Naive thymus-derived CD8-positive, alpha-beta T cell (primary cell): Measurements from ENCODE around the gene ARHGAP19. TPM values are rescaled to one million over a fixed set of nuclear protein-coding genes. Genes with fewer than 3 reads are reported as not detected.

Experiments
- ATAC-seq, 2 donors: fragments of 150-1000 bp; cut with Tn5 transposase in 1 of 2; sonication (Bioruptor Pico), chemical (Tn5 transposase) in 1 of 2; 1 replicate in 1 of 2; 2 replicates in 1 of 2; pipeline ENCODE4 v1.10.0; 2021; ENCODE audit warnings: mild to moderate bottlenecking in 2 of 2, moderate library complexity in 2 of 2
- POLR2A ChIA-PET: fragments of 350-600 bp; sonication (Branson Sonifier 250); formaldehyde crosslinking; loops from one replicate; lab custom pipeline; 2021; ENCODE audit warnings: antibody characterized with exemption; lab: Charles Lee
- DNase-seq, 10 donors: peaks; one replicate each; pipeline versions ENCODE4 v3.0.0 to v3.0.0-alpha.2; 2020 to 2022
- H3K27ac Mint-ChIP-seq, 10 donors: one replicate each; pipeline ENCODE4 v1.8.0; 2020 to 2022; ENCODE audit warnings: mild to moderate bottlenecking in 10 of 10, mixed read lengths in 10 of 10, moderate library complexity in 4 of 10, inconsistent platforms in 1 of 10
- H3K27me3 Mint-ChIP-seq, 5 donors: one replicate each; pipeline ENCODE4 v1.8.0; 2021 to 2022; ENCODE audit warnings: mixed read lengths in 5 of 5
- H3K36me3 Mint-ChIP-seq, 3 donors: one replicate each; pipeline ENCODE4 v1.8.0; 2020 to 2022; ENCODE audit warnings: mixed read lengths in 3 of 3, mild to moderate bottlenecking in 2 of 3, inconsistent platforms in 1 of 3
- H3K4me1 Mint-ChIP-seq, 4 donors: one replicate each; pipeline ENCODE4 v1.8.0; 2021 to 2022; ENCODE audit warnings: mixed read lengths in 4 of 4
- H3K4me3 Mint-ChIP-seq, 10 donors: one replicate each; pipeline ENCODE4 v1.8.0; 2020 to 2022; ENCODE audit warnings: mild to moderate bottlenecking in 10 of 10, mixed read lengths in 10 of 10, moderate library complexity in 6 of 10, inconsistent platforms in 1 of 10
- H3K9me3 Mint-ChIP-seq, 9 donors: one replicate each; pipeline ENCODE4 v1.8.0; 2020 to 2022; ENCODE audit warnings: mixed read lengths in 9 of 9, mild to moderate bottlenecking in 3 of 9, inconsistent platforms in 1 of 9, moderate library complexity in 1 of 9
- polyA plus RNA-seq, 3 donors: library from polyadenylated mRNA; unstranded; fragments of 300-500 nt; fragmentation: Illumina TruSeq; gene quantifications; one replicate each; pipeline ENCODE4 v1.2.3, GENCODE V29; 2021
- total RNA-seq, 8 experiments: library from RNA in 2 of 8; stranded (reverse) in 2 of 8; gene quantifications; one replicate each; pipeline ENCODE4 v1.2.3 and lab custom pipeline; 2021 to 2026

Gene ARHGAP19
- total and polyA plus RNA-seq, 5 experiments from 2014 or later: 5.3 to 19.0 (median 5.6) TPM

DNA sequence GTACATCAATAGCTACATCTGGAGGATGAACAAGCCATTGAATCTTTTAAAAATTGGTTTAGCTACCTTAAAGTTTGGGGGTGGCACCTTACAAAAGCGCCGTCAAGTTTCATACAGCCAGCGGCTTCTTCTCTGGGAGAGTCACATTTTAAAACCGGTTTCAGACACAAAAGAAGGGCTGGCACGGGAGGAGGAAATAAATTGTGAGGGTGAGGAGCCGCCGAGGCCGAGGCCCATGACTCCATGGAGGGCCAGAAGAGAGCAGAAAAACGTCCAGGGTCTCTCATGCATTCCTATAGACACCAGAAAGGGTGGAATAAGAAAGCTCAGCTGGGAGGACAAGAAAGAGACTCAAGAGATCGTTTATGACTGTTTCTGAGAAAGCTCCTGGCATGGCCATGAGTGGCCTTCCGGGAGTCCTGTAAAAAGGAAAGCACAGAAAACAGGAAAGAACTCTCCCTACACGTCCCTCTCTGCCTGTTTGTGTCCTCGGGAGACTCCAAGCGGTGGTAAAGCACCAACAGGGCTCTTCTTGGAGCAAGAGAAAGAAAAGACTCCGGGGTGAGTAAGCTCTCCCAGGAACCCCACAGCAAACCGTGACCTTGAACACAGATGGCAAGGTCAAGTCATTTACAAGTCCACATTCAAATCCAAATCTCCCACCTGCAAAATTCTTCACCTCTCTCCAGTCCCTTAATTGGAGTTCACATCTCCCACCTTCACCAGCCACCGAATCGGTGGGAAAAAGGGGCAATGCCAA lies 40.3 kb upstream of the ARHGAP19 start:
- H3K4me1 Mint-ChIP-seq: peaks cover 31 to 65% (median 51%) of the 10 kb centered on the region in 4 donors

DNA sequence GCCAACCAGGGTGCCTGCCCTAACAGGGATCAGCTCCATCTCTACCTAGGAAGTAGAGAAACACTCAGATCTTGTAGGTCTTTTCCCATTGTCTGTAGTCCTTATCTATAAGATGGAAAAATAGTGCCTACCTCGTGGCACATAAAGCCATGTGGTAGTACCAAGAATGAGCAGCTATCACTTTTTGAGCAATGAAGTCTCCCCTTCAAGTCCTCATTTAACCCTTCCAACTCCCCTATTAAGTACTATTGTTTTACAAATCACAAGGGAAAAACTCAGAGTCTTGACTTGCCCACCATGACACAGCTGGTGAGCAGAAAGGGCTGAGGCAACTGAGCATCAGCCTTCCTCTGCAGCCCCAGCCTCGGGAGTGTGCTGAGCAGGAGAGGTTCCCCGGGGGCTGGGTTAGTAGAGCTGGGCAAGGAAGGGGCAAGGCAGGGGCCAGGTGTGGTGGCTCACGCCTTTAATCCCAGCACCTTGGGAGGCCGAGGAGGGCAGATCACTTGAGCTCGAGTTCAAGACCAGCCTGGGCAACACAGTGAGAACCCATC lies 38.8 kb upstream of the ARHGAP19 start:
- no peak for DNase-seq
- H3K27me3 Mint-ChIP-seq: no peaks in the 10 kb centered on the region
- ATAC-seq: no peak
- POLR2A ChIA-PET: interaction anchor here (0.7 to 7.6 kb wide), 4 partner anchors 11 to 262 kb away, joined by 3 to 179 read pairs (median 4); partner anchors contain the start of gene FRAT1
- H3K27ac Mint-ChIP-seq: peak overlapping the region in 9 of 10 donors; percentile 2 to 97 (median 67)
- no peaks in the 10 kb centered on the region for H3K9me3 Mint-ChIP-seq
- H3K36me3 Mint-ChIP-seq: peaks cover 0 to 39% (median 9%) of the 10 kb centered on the region in 3 donors
- peaks cover 35 to 75% (median 58%) of the 10 kb centered on the region in 4 donors for H3K4me1 Mint-ChIP-seq
- H3K4me3 Mint-ChIP-seq: peak overlapping the region; percentile 61 to 98 (median 92)

More for the DNA sequence above, 40.3 kb upstream of the ARHGAP19 start:
- Mint-ChIP-seq H3K27me3 (no peaks in the 10 kb centered on the region), H3K36me3 (peaks cover 0 to 38% (median 9%) of the 10 kb centered on the region in 3 donors), H3K4me3 (peak overlapping the region; percentile 87 to 98 (median 92)), H3K27ac (peak overlapping the region; percentile 87 to 97 (median 96)), H3K9me3 (no peaks in the 10 kb centered on the region)
- DNase-seq: no peak
- ATAC-seq: no peak
- POLR2A ChIA-PET: interaction anchor here (0.7 to 7.6 kb wide), 6 partner anchors 11 to 54 kb away, joined by 3 to 179 read pairs (median 4); partner anchors contain the start of gene FRAT1

DNA sequence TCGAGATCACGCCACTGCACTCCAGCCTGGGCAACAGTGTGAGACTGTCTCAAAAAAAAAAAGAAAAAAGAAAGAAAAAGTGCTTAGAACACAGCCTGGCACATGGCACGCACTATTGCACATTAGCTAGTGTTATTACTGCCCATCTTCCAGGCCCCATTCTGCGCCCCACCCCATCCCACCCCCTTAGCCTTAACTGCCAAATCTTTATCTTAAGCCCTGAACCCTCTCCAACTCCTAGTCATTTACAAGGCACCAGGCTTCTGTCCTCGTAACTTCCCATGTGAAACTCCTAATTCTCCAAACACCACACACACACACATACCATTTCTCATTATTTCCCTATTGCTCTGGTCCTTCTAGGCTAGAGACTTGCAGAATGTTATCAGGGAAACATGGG lies 37.3 kb upstream of the ARHGAP19 start:
- Mint-ChIP-seq H3K4me1 (peaks cover 38 to 74% (median 58%) of the 10 kb centered on the region in 4 donors), H3K9me3 (no peaks in the 10 kb centered on the region), H3K4me3 (peak overlapping the region in 3 of 10 donors; percentile 3 to 54 (median 14)), H3K27ac (peak overlapping the region in 6 of 10 donors; percentile 12 to 86 (median 62)), H3K36me3 (peaks cover 0 to 41% (median 9%) of the 10 kb centered on the region in 3 donors), H3K27me3 (no peaks in the 10 kb centered on the region)
- ATAC-seq: no peak
- POLR2A ChIA-PET: interaction anchor here (7.6 kb wide), 1 partner anchor 10 kb away, joined by 179 read pairs; the partner anchor contains the start of gene FRAT1
- no peak for DNase-seq

GRCh38 chr10:97328646-97329453 lies 36.4 kb upstream of the ARHGAP19 start:
- Mint-ChIP-seq H3K27ac (peak overlapping the region in 8 of 10 donors; percentile 10 to 82 (median 58)), H3K27me3 (no peaks in the 10 kb centered on the region), H3K4me1 (peaks cover 38 to 74% (median 58%) of the 10 kb centered on the region in 4 donors), H3K9me3 (no peaks in the 10 kb centered on the region), H3K4me3 (no peak overlapping the region), H3K36me3 (peaks cover 0 to 41% (median 9%) of the 10 kb centered on the region in 3 donors)
- DNase-seq (no peak), ATAC-seq (no peak)
- POLR2A ChIA-PET: interaction anchor here (7.6 kb wide), 1 partner anchor 9 kb away, joined by 179 read pairs; the partner anchor contains the start of gene FRAT1

DNA sequence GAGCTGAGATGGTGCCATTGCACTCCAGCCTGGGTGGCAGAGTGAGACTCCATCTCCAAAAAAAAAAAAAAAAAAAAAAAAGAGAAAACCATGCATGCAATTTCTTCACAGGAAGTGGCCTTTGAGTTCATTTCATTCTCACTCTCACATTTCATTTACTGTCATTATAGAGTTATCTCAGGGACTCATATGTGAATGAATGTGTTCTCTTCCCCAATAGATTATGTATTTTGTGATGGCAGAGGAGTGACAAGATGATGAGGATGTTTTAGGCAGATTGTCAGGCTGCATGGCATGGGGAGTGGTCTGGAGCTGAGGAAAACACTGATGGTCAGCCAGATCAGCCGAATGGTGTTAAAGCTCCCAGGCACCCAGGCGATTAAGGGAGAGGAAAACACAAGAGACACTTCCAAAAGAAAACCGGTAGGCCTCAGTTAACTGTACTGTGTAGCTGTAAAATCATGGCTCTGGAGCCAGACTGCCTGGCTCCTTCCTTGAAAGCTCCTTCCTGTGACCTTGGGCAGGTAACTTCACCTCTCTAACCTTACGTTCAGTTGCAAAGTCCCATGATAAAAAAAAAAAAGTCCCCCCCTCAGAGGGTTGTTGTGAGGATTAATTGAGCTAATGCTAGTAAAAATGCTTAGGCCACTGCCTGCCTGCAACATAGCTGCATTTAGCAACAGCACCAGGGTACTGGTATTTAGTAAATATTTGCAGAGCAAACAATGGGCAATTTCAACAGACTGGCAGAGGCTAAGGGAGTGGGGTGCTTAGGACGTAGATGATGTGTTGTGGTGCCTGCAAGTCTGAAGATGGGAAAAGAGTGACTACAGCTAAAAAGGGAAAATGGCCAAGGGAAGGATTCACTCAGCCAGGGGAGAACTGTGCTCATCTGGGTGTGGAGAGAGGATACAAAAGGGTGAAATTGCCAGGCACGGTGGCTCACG lies 35.2 kb upstream of the ARHGAP19 start:
- DNase-seq (no peak), ATAC-seq (no peak)
- H3K27me3 Mint-ChIP-seq: no peaks in the 10 kb centered on the region
- H3K36me3 Mint-ChIP-seq: peaks cover 0 to 41% (median 6%) of the 10 kb centered on the region in 3 donors
- no peak overlapping the region for H3K4me3 Mint-ChIP-seq
- no peaks in the 10 kb centered on the region for H3K9me3 Mint-ChIP-seq
- H3K4me1 Mint-ChIP-seq: peaks cover 30 to 71% (median 50%) of the 10 kb centered on the region in 4 donors
- H3K27ac Mint-ChIP-seq: peak overlapping the region; percentile 11 to 79 (median 52)
- POLR2A ChIA-PET: interaction anchor here (7.6 kb wide), 1 partner anchor 8 kb away, joined by 179 read pairs; the partner anchor contains the start of gene FRAT1

DNA sequence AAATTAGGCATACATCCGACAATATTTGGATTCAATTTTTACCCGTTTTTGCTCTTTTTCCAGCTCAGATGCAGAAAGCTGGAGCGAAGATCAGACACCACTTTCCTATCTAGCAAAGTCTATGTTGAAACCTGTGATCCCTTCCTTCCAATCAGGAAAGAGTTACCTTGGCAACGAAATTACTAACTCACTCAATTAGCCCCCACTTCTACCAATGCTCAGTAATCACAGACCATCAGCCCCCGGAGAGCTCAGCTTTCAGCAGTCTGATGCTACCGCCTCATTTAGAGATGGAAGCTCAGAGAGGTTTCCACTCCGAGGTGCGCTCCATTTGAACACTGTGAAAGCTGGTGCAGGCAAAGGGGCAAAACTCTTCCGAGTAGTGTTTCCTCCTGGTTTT lies 33.3 kb upstream of the ARHGAP19 start:
- Mint-ChIP-seq H3K36me3 (peaks cover 0 to 27% (median 4%) of the 10 kb centered on the region in 3 donors), H3K27ac (peak overlapping the region in 4 of 10 donors; percentile 29 to 71 (median 42)), H3K9me3 (no peaks in the 10 kb centered on the region), H3K4me3 (no peak overlapping the region), H3K4me1 (peaks cover 27 to 68% (median 48%) of the 10 kb centered on the region in 4 donors), H3K27me3 (no peaks in the 10 kb centered on the region)
- DNase-seq: no peak
- ATAC-seq: no peak
- POLR2A ChIA-PET: interaction anchor here (1.0 to 1.2 kb wide), 2 partner anchors 24 to 92 kb away, joined by 3 to 5 read pairs; no protein-coding TSS in a partner anchor

DNA sequence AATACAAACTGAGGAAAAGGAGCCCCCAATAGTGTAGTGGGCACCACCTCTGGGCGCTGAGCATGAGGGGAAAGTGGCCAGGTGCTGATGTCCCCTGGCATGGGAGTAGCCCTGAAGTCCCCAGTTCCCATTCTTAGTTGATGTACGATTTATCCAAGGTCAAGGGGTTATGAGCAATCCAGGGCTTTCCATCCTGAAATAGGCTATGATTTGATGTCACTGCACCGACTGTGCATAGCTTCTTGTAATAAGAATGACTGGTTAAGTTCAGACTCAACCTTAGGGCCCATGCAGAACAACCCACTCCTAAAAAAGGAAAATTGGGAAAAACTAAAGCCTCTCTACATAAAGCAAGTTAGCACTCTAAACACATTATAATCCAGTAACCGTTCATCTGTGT lies 31.1 kb upstream of the ARHGAP19 start:
- DNase-seq: no peak
- no peaks in the 10 kb centered on the region for H3K9me3 Mint-ChIP-seq
- peak overlapping the region in 1 of 10 donors; percentile 22 for H3K4me3 Mint-ChIP-seq
- no peak for ATAC-seq
- H3K36me3 Mint-ChIP-seq: peaks cover 0 to 9% (median 0%) of the 10 kb centered on the region in 3 donors
- POLR2A ChIA-PET: interaction anchor here (8.5 kb wide), 1 partner anchor 8 kb away, joined by 179 read pairs; the partner anchor contains the start of gene FRAT2
- H3K27ac Mint-ChIP-seq: no peak overlapping the region
- H3K27me3 Mint-ChIP-seq: peaks cover 0 to 1% (median 0%) of the 10 kb centered on the region in 5 donors
- peaks cover 29 to 60% (median 46%) of the 10 kb centered on the region in 4 donors for H3K4me1 Mint-ChIP-seq

DNA sequence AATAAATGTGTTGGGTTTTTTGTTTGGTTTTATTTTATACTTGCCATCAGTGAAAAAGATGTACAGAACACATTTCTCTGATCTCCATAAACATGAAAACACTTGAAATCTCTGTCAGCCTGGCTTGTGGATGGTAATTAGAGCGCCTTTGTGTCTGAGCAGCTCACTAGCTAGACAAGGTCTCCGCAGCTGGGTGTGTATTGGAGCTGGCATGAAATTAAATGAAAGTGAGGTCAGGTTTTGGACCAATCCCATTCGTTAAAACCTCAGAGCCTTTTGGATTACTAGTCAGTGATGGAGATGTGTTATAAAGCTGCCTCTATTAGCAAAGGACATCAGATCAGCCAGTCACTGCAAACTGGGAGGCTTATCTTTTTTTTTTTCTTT lies 29.4 kb upstream of the ARHGAP19 start:
- Mint-ChIP-seq H3K27me3 (peaks cover 0 to 1% (median 0%) of the 10 kb centered on the region in 5 donors), H3K36me3 (peaks cover 0 to 2% (median 0%) of the 10 kb centered on the region in 3 donors), H3K9me3 (no peaks in the 10 kb centered on the region), H3K27ac (peak overlapping the region in 7 of 10 donors; percentile 29 to 95 (median 87)), H3K4me1 (peaks cover 22 to 50% (median 36%) of the 10 kb centered on the region in 4 donors), H3K4me3 (peak overlapping the region; percentile 84 to 96 (median 92))
- no peak for DNase-seq
- ATAC-seq: no peak
- POLR2A ChIA-PET: interaction anchor here (8.5 kb wide), 1 partner anchor 10 kb away, joined by 179 read pairs; the partner anchor contains the start of gene FRAT2

GRCh38 chr10:97321032-97321803 lies 28.8 kb upstream of the ARHGAP19 start:
- H3K4me3 Mint-ChIP-seq: peak overlapping the region; percentile 84 to 96 (median 92)
- POLR2A ChIA-PET: interaction anchor here (3.2 to 8.5 kb wide), 2 partner anchors 11 to 30 kb away, joined by 24 to 179 read pairs; partner anchors contain the start of genes ARHGAP19 and FRAT2
- no peak for ATAC-seq
- peak overlapping the region; percentile 91 to 96 (median 95) for H3K27ac Mint-ChIP-seq
- H3K36me3 Mint-ChIP-seq: peaks cover 0 to 2% (median 0%) of the 10 kb centered on the region in 3 donors
- peaks cover 22 to 45% (median 35%) of the 10 kb centered on the region in 4 donors for H3K4me1 Mint-ChIP-seq
- no peaks in the 10 kb centered on the region for H3K9me3 Mint-ChIP-seq
- H3K27me3 Mint-ChIP-seq: peaks cover 0 to 1% (median 0%) of the 10 kb centered on the region in 5 donors
- peak in 4 of 10 donors; percentile 12 to 29 (median 21) for DNase-seq

GRCh38 chr10:97320480-97321031 lies 28.1 kb upstream of the ARHGAP19 start:
- peak overlapping the region; percentile 91 to 96 (median 95) for H3K27ac Mint-ChIP-seq
- peaks cover 0 to 1% (median 0%) of the 10 kb centered on the region in 5 donors for H3K27me3 Mint-ChIP-seq
- ATAC-seq (peak; percentile 4 to 10), DNase-seq (peak in 5 of 10 donors; percentile 10 to 64 (median 17))
- no peaks in the 10 kb centered on the region for H3K9me3 Mint-ChIP-seq
- H3K36me3 Mint-ChIP-seq: no peaks in the 10 kb centered on the region
- H3K4me3 Mint-ChIP-seq: peak overlapping the region; percentile 84 to 96 (median 92)
- H3K4me1 Mint-ChIP-seq: peaks cover 19 to 41% (median 33%) of the 10 kb centered on the region in 4 donors
- POLR2A ChIA-PET: interaction anchor here (1.0 to 8.5 kb wide), 6 partner anchors 11 to 80 kb away, joined by 3 to 179 read pairs (median 8); partner anchors contain the start of genes ARHGAP19, FRAT2 and RRP12
